Kidney (tissue), 14 donors: Measurements from ENCODE around the gene SET. TPM values are rescaled to one million over a fixed set of nuclear protein-coding genes. Genes with fewer than 3 reads are reported as not detected.

Experiments
- DNase-seq, 5 donors: peaks; one replicate each; pipeline ENCODE4 v3.0.0-alpha.2; 2013 to 2020
- FAIRE-seq: peaks from 2 replicates; lab custom pipeline; 2012; peaks lifted over from hg19 to GRCh38; lab: Jason Lieb, UNC
- H3K27ac ChIP-seq, 2 donors: one replicate each; pipeline ENCODE4 v1.7.0; 2013; ENCODE audit warnings: low read depth in 2 of 2, low read length in 2 of 2, inconsistent platforms in 1 of 2
- H3K27me3 ChIP-seq: one replicate; pipeline ENCODE4 v1.7.1; 2013; ENCODE audit warnings: low read length, inconsistent platforms; ENCODE audit not compliant: control insufficient read depth, insufficient read depth
- H3K36me3 ChIP-seq, 3 donors: one replicate each; pipeline versions ENCODE4 v1.7.0 to v1.7.1; 2013; ENCODE audit warnings: low read length in 3 of 3, control low read depth in 1 of 3, inconsistent platforms in 1 of 3; ENCODE audit not compliant: insufficient read depth in 3 of 3, control insufficient read depth in 2 of 3
- H3K4me1 ChIP-seq, 3 donors: one replicate each; pipeline versions ENCODE4 v1.7.0 to v1.7.1; 2013; ENCODE audit warnings: low read length in 3 of 3, inconsistent platforms in 1 of 3, low read depth in 1 of 3; ENCODE audit not compliant: control insufficient read depth in 2 of 3, insufficient read depth in 2 of 3
- H3K4me3 ChIP-seq, 3 donors: one replicate each; pipeline versions ENCODE4 v1.7.0 to v1.8.1; 2013; ENCODE audit warnings: low read length in 3 of 3, control low read depth in 1 of 3, inconsistent platforms in 1 of 3
- H3K9ac ChIP-seq, 3 donors: one replicate each; pipeline versions ENCODE4 v1.7.0 to v1.7.1; 2013; ENCODE audit warnings: low read length in 3 of 3, control low read depth in 1 of 3, inconsistent platforms in 1 of 3
- H3K9me3 ChIP-seq, 3 donors: one replicate each; pipeline versions ENCODE4 v1.7.0 to v1.7.1; 2013; ENCODE audit warnings: low read length in 3 of 3, control low read depth in 1 of 3, inconsistent platforms in 1 of 3; ENCODE audit not compliant: control insufficient read depth in 2 of 3, insufficient read depth in 1 of 3
- CTCF ChIP-seq: IDR thresholded peaks from 3 replicates; pipeline ENCODE4 v1.5.1; 2012; ENCODE audit warnings: mild to moderate bottlenecking, moderate library complexity, borderline replicate concordance; ENCODE audit not compliant: insufficient read depth; ENCODE audit errors: extremely low read depth
- intact Hi-C: fragments of 100-400 bp; cut with DNase I; formaldehyde crosslinking; loops from one replicate; pipeline ENCODE4 v1.11.1; 2022
- polyA plus RNA-seq: library from polyadenylated mRNA; stranded (reverse); fragments of 350-450 nt; fragmentation: Illumina TruSeq; extraction: RNeasy Lipid Tissue Mini Kit (QIAGEN cat#74804); gene quantifications from one replicate; pipeline ENCODE4 v1.2.3, GENCODE V29; 2014; ENCODE audit warnings: low read depth, low replicate concordance; ENCODE audit not compliant: insufficient read depth
- total RNA-seq: library from RNA; stranded (reverse); fragmentation: NEBNext Ultra II Directional; extraction: Animal tissue kit (Norgen Biotek cat#: 25700); gene quantifications from one replicate; pipeline ENCODE4 v1.2.1, GENCODE V29; 2021
- donor health status: control.
- donor health status: control.
- donor health status: control.
- donor health status: control.
- donor health status: control.
- donor health status: DM: yes; HTN: yes; CAD: no.
- donor health status: Normal renal cell carcinoma (clear cell type).

SET gene
- total and polyA plus RNA-seq, 2 donors from 2014 or later = 127 to 247 TPM

GRCh38 chr9:128701227-128701854 is 12.3 kb downstream of the SET start:
- intact Hi-C loops = no loop called here
- no peaks in the 10 kb centered on the region for H3K36me3 ChIP-seq
- peak in 3 of 5 donors; percentile 25 to 50 (median 39) for DNase-seq
- no peak overlapping the region for H3K4me3 ChIP-seq
- H3K27ac ChIP-seq = no peak overlapping the region
- H3K9me3 ChIP-seq = no peaks in the 10 kb centered on the region
- H3K4me1 ChIP-seq = peaks cover 0 to 3% (median 0%) of the 10 kb centered on the region in 3 donors
- no peak for TF ChIP-seq CTCF
- no peak for FAIRE-seq
- no peaks in the 10 kb centered on the region for H3K27me3 ChIP-seq
- no peak overlapping the region for H3K9ac ChIP-seq

GRCh38 chr9:128702445-128702948 is 13.5 kb downstream of the SET start, which contains the start of gene PKN3:
PKN3 (plus strand) TSS chr9:128702503; CDS start chr9:128702916, 413 bp downstream.
- peak within 1 kb of the TSS; percentile 30 to 74 for H3K27ac ChIP-seq
- DNase-seq (peak; percentile 92 to 95 (median 93)), FAIRE-seq (no peak)
- H3K4me3 ChIP-seq = peak within 1 kb of the TSS in 2 of 3 donors; percentile 48 to 59
- intact Hi-C loops = no loop called here
- peaks cover 0 to 3% (median 0%) of the 10 kb centered on the region in 3 donors for H3K4me1 ChIP-seq
- H3K27me3 ChIP-seq = no peaks in the 10 kb centered on the region
- H3K36me3 ChIP-seq = no peaks in the 10 kb centered on the region
- TF ChIP-seq CTCF = peak; percentile 75
- peak within 1 kb of the TSS in 2 of 3 donors; percentile 48 to 51 for H3K9ac ChIP-seq
- no peaks in the 10 kb centered on the region for H3K9me3 ChIP-seq

GRCh38 chr9:128702949-128703615 is 14.1 kb downstream of the SET start:
- no peak for FAIRE-seq
- Histone ChIP-seq H3K9ac (peak overlapping the region in 1 of 3 donors; percentile 51), H3K27me3 (no peaks in the 10 kb centered on the region), H3K4me3 (peak overlapping the region in 2 of 3 donors; percentile 48 to 59), H3K27ac (peak overlapping the region; percentile 30 to 74), H3K4me1 (peaks cover 0 to 3% (median 0%) of the 10 kb centered on the region in 3 donors), H3K36me3 (no peaks in the 10 kb centered on the region), H3K9me3 (no peaks in the 10 kb centered on the region)
- DNase-seq = peak in 4 of 5 donors; percentile 46 to 84 (median 67)
- intact Hi-C loops = no loop called here
- TF ChIP-seq CTCF = no peak
